GM19035 (cell line): ENCODE measurements around the gene HMGCL.
"Not testable (repeated sequence)": the region's sequence is repeated elsewhere in the genome, so short reads cannot be mapped to it uniquely, and the experiment has no call there.

ENCODE experiments used
- ATAC-seq: cut with Tn5 transposase; IDR thresholded peaks from one replicate; pipeline ENCODE4 v1.9.1; 2021; ENCODE audit not compliant: unreplicated experiment

The HMGCL gene

GRCh38 chr1:23799570-23800399, 25.4 kb downstream of the HMGCL start:
- peak; percentile 17 for ATAC-seq

- ATAC-seq: no peak
These were observed 26.0 kb downstream of the HMGCL start for GRCh38 chr1:23799255-23799569.

- no peak for ATAC-seq
These were observed 26.5 kb downstream of the HMGCL start for GRCh38 chr1:23798662-23799142.

- no peak for ATAC-seq
These were observed 27.5 kb downstream of the HMGCL start for GRCh38 chr1:23797478-23798448.

GRCh38 chr1:23796466-23797271, 28.6 kb downstream of the HMGCL start:
- no peak for ATAC-seq

- ATAC-seq: no peak
These were observed 29.4 kb downstream of the HMGCL start for GRCh38 chr1:23795676-23796465.

- not testable (repeated sequence) for ATAC-seq
These were observed 30.5 kb downstream of the HMGCL start for GRCh38 chr1:23794732-23795182.

GRCh38 chr1:23793861-23794731, 31.1 kb downstream of the HMGCL start:
- no peak for ATAC-seq

GRCh38 chr1:23793018-23793781, 32.0 kb downstream of the HMGCL start:
- no peak for ATAC-seq

GRCh38 chr1:23792151-23792945, 32.9 kb downstream of the HMGCL start:
- no peak for ATAC-seq

GRCh38 chr1:23791516-23792047, 33.6 kb downstream of the HMGCL start:
- ATAC-seq: no peak

- peak; percentile 80 for ATAC-seq
These were observed 34.3 kb downstream of the HMGCL start, which contains the start of gene LYPLA2 for GRCh38 chr1:23790696-23791515. Gene LYPLA2, plus strand, starts transcription at chr1:23791145. Its CDS starts 1,538 bp downstream, at chr1:23792683.

GRCh38 chr1:23788695-23789094, 36.5 kb downstream of the HMGCL start:
- no peak for ATAC-seq

- no peak for ATAC-seq
These were observed 37.5 kb downstream of the HMGCL start for GRCh38 chr1:23787701-23788100.

- ATAC-seq: no peak
These were observed 40.4 kb downstream of the HMGCL start for GRCh38 chr1:23784846-23785245.

- ATAC-seq: not testable (repeated sequence)
These were observed 42.1 kb downstream of the HMGCL start for GRCh38 chr1:23783141-23783540.
